Esophagus squamous epithelium (tissue), 5 donors: ENCODE data around the gene TBX3. TPM values are rescaled to one million over a fixed set of nuclear protein-coding genes. Genes with fewer than 3 reads are reported as not detected.

Experiments used
- DNase-seq: peaks from one replicate; lab custom pipeline; 2025; lab: John Stamatoyannopoulos, UW
- H3K27ac ChIP-seq, 4 donors: fragments of 200-600 bp; sonication (generic); one replicate each; pipeline ENCODE4 v1.5.1; 2016 to 2019; ENCODE audit warnings: mild to moderate bottlenecking in 1 of 4
- H3K27me3 ChIP-seq, 4 donors: fragments of 200-600 bp; sonication (generic); 1 replicate in 3 of 4; 2 replicates in 1 of 4; pipeline versions ENCODE4 v1.5.1 to v1.6.0; 2017 to 2021; ENCODE audit warnings: antibody characterized with exemption in 1 of 4
- H3K36me3 ChIP-seq, 3 donors: fragments of 200-600 bp; sonication (generic); one replicate each; pipeline ENCODE4 v1.5.1; 2016 to 2019
- H3K4me1 ChIP-seq, 3 donors: fragments of 200-600 bp; sonication (generic); one replicate each; pipeline ENCODE4 v1.5.1; 2017 to 2019
- H3K4me3 ChIP-seq, 4 donors: fragments of 200-600 bp; sonication (generic); 1 replicate in 3 of 4; 2 replicates in 1 of 4; pipeline ENCODE4 v1.5.1; 2016 to 2019; ENCODE audit warnings: mild to moderate bottlenecking in 2 of 4, moderate library complexity in 1 of 4
- H3K9me3 ChIP-seq, 3 donors: fragments of 200-600 bp; sonication (generic); one replicate each; pipeline ENCODE4 v1.5.1; 2016 to 2019
- CTCF ChIP-seq, 6 experiments: fragments of 450-650 bp in 4 of 6; fragments of 200-600 bp in 2 of 6; sonication (generic) in 2 of 6; IDR thresholded peaks; one replicate each; pipeline ENCODE4 v1.5.1; 2016 to 2019; ENCODE audit warnings: antibody characterized with exemption in 6 of 6, mild to moderate bottlenecking in 4 of 6, moderate library complexity in 4 of 6
- POLR2A ChIP-seq, 4 donors: fragments of 450-650 bp; IDR thresholded peaks; one replicate each; pipeline ENCODE4 v1.6.1; 2017; ENCODE audit warnings: antibody characterized with exemption in 4 of 4, mild to moderate bottlenecking in 4 of 4, moderate library complexity in 3 of 4
- WGBS, 2 donors: methylation state at CpG; one replicate each; pipeline ENCODE4 v1.1.5; 2018; 5-methylcytosine and 5-hydroxymethylcytosine counted together
- intact Hi-C: fragments of 100-400 bp; cut with DNase I; formaldehyde crosslinking; loops from one replicate; pipeline ENCODE4 v1.15.0; 2022
- total RNA-seq, 4 donors: library from RNA; depleted of rRNA; stranded (reverse); fragments of >200 nt; gene quantifications; one replicate each; pipeline ENCODE4 v1.1.0, GENCODE V29; 2016
- donor health status: DM: yes; HTN: yes; CAD: no.

The TBX3 gene
- total RNA-seq, 4 donors from 2014 or later: 2.0 to 2.5 (median 2.4) TPM

- TF ChIP-seq POLR2A (IDR thresholded peaks at IDR 0.05): no peak
- no peak for TF ChIP-seq CTCF (IDR thresholded peaks at IDR 0.05)
- no peak for DNase-seq
- H3K27ac ChIP-seq: no peak overlapping the region
- peaks cover 4 to 27% (median 9%) of the 10 kb centered on the region in 3 donors for H3K4me1 ChIP-seq
- 66 to 69% methylated on average over 8 of the region's 8 CpGs for WGBS, 2 donors
- no peaks in the 10 kb centered on the region for H3K9me3 ChIP-seq
- intact Hi-C loops: no loop called here
- H3K36me3 ChIP-seq: no peaks in the 10 kb centered on the region
- peaks cover 0 to 100% (median 22%) of the 10 kb centered on the region in 4 donors for H3K27me3 ChIP-seq
- H3K4me3 ChIP-seq: no peak overlapping the region
Measured at GRCh38 chr12:114690267-114691135, 6.5 kb upstream of the TBX3 start.

- 26 to 55% methylated on average over 5 of the region's 5 CpGs for WGBS, 2 donors
- DNase-seq: no peak
- Histone ChIP-seq H3K4me3 (no peak overlapping the region), H3K27ac (no peak overlapping the region), H3K9me3 (no peaks in the 10 kb centered on the region), H3K4me1 (peaks cover 4 to 33% (median 13%) of the 10 kb centered on the region in 3 donors), H3K27me3 (peaks cover 0 to 100% (median 17%) of the 10 kb centered on the region in 4 donors), H3K36me3 (no peaks in the 10 kb centered on the region)
- no peak for TF ChIP-seq CTCF (IDR thresholded peaks at IDR 0.05)
- no peak for TF ChIP-seq POLR2A (IDR thresholded peaks at IDR 0.05)
- intact Hi-C loops: no loop called here
Measured at GRCh38 chr12:114689075-114689994, 5.4 kb upstream of the TBX3 start.

- intact Hi-C loops: no loop called here
Measured at GRCh38 chr12:114688256-114688845, 4.4 kb upstream of the TBX3 start.

GRCh38 chr12:114687802-114688201 is 3.8 kb upstream of the TBX3 start:
- Histone ChIP-seq H3K27me3 (peaks cover 0 to 99% (median 14%) of the 10 kb centered on the region in 4 donors), H3K4me3 (no peak overlapping the region), H3K27ac (no peak overlapping the region), H3K36me3 (no peaks in the 10 kb centered on the region), H3K9me3 (no peaks in the 10 kb centered on the region), H3K4me1 (peaks cover 10 to 32% (median 11%) of the 10 kb centered on the region in 3 donors)
- TF ChIP-seq CTCF (IDR thresholded peaks at IDR 0.05) (no peak), POLR2A (IDR thresholded peaks at IDR 0.05) (no peak)
- WGBS, 2 donors: 37 to 50% methylated on average over 12 of the region's 12 CpGs
- intact Hi-C loops: no loop called here
- DNase-seq: no peak

More at GRCh38 chr12:114688256-114688845, 4.4 kb upstream of the TBX3 start:
- H3K4me1 ChIP-seq: peaks cover 5 to 32% (median 13%) of the 10 kb centered on the region in 3 donors
- no peaks in the 10 kb centered on the region for H3K9me3 ChIP-seq
- no peak overlapping the region for H3K27ac ChIP-seq
- H3K4me3 ChIP-seq: no peak overlapping the region
- no peak for TF ChIP-seq CTCF (IDR thresholded peaks at IDR 0.05)
- TF ChIP-seq POLR2A (IDR thresholded peaks at IDR 0.05): no peak
- no peaks in the 10 kb centered on the region for H3K36me3 ChIP-seq
- H3K27me3 ChIP-seq: peaks cover 0 to 99% (median 14%) of the 10 kb centered on the region in 4 donors
- WGBS, 2 donors: 27 to 28% methylated on average over 4 of the region's 4 CpGs
- no peak for DNase-seq
